ENCODE results near the gene NDP. TPM values are rescaled to one million over a fixed set of nuclear protein-coding genes. Genes with fewer than 3 reads are reported as not detected.
A peak's percentile ranks its signal among the peaks of the same experiment; 100 is the strongest.

NDP gene
- total RNA-seq, 1 donor from 2014 or later: not detected

GRCh38 chrX:43964936-43965335 lies 8.3 kb downstream of the NDP start:
- intact Hi-C loops (cut with micrococcal nuclease): no loop called here
- H3K4me1 Mint-ChIP-seq: no peaks in the 10 kb centered on the region
- ATAC-seq (ENCODE audit: low read depth) (no peak), DNase-seq (no peak)
- H3K27me3 Mint-ChIP-seq: no peaks in the 10 kb centered on the region
- H3K27ac Mint-ChIP-seq: no peak overlapping the region
- H3K9me3 Mint-ChIP-seq: peaks cover 2% of the 10 kb centered on the region
- ChIA-PET CTCF (no interaction called here), POLR2A (no interaction called here)
- H3K36me3 Mint-ChIP-seq (ENCODE audit: low read depth): no peaks in the 10 kb centered on the region
- TF ChIP-seq CTCF (IDR thresholded peaks at IDR 0.05): no peak
- no peak overlapping the region for H3K4me3 Mint-ChIP-seq

GRCh38 chrX:43963726-43964125 lies 9.5 kb downstream of the NDP start:
- ATAC-seq (ENCODE audit: low read depth) (no peak), DNase-seq (no peak)
- no peaks in the 10 kb centered on the region for H3K36me3 Mint-ChIP-seq (ENCODE audit: low read depth)
- no peak overlapping the region for H3K27ac Mint-ChIP-seq
- TF ChIP-seq CTCF (IDR thresholded peaks at IDR 0.05): no peak
- H3K27me3 Mint-ChIP-seq: no peaks in the 10 kb centered on the region
- no peak overlapping the region for H3K4me3 Mint-ChIP-seq
- POLR2A ChIA-PET: no interaction called here
- CTCF ChIA-PET: no interaction called here
- intact Hi-C loops (cut with micrococcal nuclease): no loop called here
- H3K4me1 Mint-ChIP-seq: no peaks in the 10 kb centered on the region
- peaks cover 2% of the 10 kb centered on the region for H3K9me3 Mint-ChIP-seq

- no peaks in the 10 kb centered on the region for H3K36me3 Mint-ChIP-seq (ENCODE audit: low read depth)
Measured at GRCh38 chrX:43962636-43963035, 10.6 kb downstream of the NDP start.

GRCh38 chrX:43961699-43962098 lies 11.5 kb downstream of the NDP start:
- ChIA-PET POLR2A (no interaction called here), CTCF (no interaction called here)
- Mint-ChIP-seq H3K27me3 (peaks cover 2% of the 10 kb centered on the region), H3K9me3 (peaks cover 2% of the 10 kb centered on the region), H3K4me3 (no peak overlapping the region), H3K27ac (no peak overlapping the region), H3K4me1 (peaks cover 2% of the 10 kb centered on the region), H3K36me3 (ENCODE audit: low read depth) (no peaks in the 10 kb centered on the region)
- no peak for ATAC-seq (ENCODE audit: low read depth)
- DNase-seq: no peak
- intact Hi-C loops (cut with micrococcal nuclease): no loop called here
- no peak for TF ChIP-seq CTCF (IDR thresholded peaks at IDR 0.05)

More at GRCh38 chrX:43962636-43963035, 10.6 kb downstream of the NDP start:
- intact Hi-C loops (cut with micrococcal nuclease): no loop called here
- H3K4me1 Mint-ChIP-seq: peaks cover 2% of the 10 kb centered on the region
- no peak for TF ChIP-seq CTCF (IDR thresholded peaks at IDR 0.05)
- no peak overlapping the region for H3K27ac Mint-ChIP-seq
- peaks cover 2% of the 10 kb centered on the region for H3K9me3 Mint-ChIP-seq
- no peak for DNase-seq
- peaks cover 2% of the 10 kb centered on the region for H3K27me3 Mint-ChIP-seq
- ChIA-PET CTCF (no interaction called here), POLR2A (no interaction called here)
- no peak for ATAC-seq (ENCODE audit: low read depth)
- H3K4me3 Mint-ChIP-seq: no peak overlapping the region

GRCh38 chrX:43958529-43958928 lies 14.7 kb downstream of the NDP start:
- no peak for DNase-seq
- peak; percentile 31 for ATAC-seq (ENCODE audit: low read depth)

More at GRCh38 chrX:43958529-43958928, 14.7 kb downstream of the NDP start:
- Mint-ChIP-seq H3K4me1 (peaks cover 2% of the 10 kb centered on the region), H3K27me3 (peaks cover 5% of the 10 kb centered on the region), H3K9me3 (peaks cover 2% of the 10 kb centered on the region), H3K36me3 (ENCODE audit: low read depth) (no peaks in the 10 kb centered on the region), H3K4me3 (no peak overlapping the region), H3K27ac (no peak overlapping the region)
- no peak for TF ChIP-seq CTCF (IDR thresholded peaks at IDR 0.05)
- ChIA-PET POLR2A (interaction anchor here (0.6 kb wide), 1 partner anchor 1800 kb away, joined by 3 read pairs; no protein-coding TSS in a partner anchor), CTCF (interaction anchor here (0.9 to 1.5 kb wide), 5 partner anchors 17 to 1229 kb away, joined by 3 to 13 read pairs (median 4); no protein-coding TSS in a partner anchor)
- intact Hi-C loops (cut with micrococcal nuclease): loop anchor here (1.0 to 10.0 kb wide), 4 partner anchors 68 to 1228 kb away; no protein-coding TSS in a partner anchor
